HS-27A (cell line): ENCODE results near the gene ARRB2.

ENCODE experiments used
- DNase-seq: peaks from one replicate; pipeline ENCODE4 v3.0.0-alpha.2; 2012; ENCODE audit warnings: low read depth, missing footprints

The ARRB2 gene

GRCh38 chr17:4759776-4760236 is 49.4 kb downstream of the ARRB2 start:
- no peak for DNase-seq

DNA sequence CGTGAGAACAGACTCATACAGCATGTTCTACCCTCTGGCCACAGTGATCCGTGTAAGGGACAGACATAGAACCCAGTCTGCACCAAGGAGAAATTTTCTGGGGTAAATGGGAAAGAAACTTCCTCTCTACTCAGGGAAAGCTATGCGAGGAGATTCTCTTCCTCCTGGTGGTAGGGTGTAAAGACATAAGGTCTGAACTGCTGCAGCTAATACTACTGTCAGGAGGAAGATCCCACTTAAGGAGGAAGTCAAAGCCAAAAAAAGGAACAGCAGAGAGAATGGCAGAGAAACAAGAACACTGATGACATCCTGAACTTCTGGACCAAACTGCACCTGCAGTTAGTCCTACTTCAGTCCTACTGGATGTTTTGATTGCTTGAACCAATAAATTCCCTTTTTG is 54.2 kb downstream of the ARRB2 start:
- no peak for DNase-seq

GRCh38 chr17:4766201-4766600 is 55.8 kb downstream of the ARRB2 start:
- no peak for DNase-seq

DNA sequence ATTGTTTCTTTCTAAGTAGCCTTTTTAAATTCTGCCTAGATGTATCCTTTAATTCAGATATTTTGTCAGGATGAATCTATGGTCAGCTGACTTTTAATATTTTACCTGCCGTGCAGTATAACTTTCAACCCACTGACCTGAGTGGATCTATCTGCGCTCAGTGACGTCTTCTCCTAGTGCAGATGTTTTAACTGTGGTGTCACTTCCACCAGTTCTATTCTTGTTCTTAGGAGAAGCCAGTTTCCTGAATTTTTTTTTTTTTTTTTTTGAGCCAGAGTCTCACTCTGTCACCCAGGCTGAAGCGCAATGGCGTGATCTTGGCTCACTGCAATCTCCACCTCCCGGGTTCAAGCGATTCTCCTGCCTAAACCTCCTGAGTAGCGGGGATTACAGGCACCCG is 56.3 kb downstream of the ARRB2 start:
- no peak for DNase-seq

GRCh38 chr17:4768298-4768697 is 57.9 kb downstream of the ARRB2 start:
- no peak for DNase-seq

DNA sequence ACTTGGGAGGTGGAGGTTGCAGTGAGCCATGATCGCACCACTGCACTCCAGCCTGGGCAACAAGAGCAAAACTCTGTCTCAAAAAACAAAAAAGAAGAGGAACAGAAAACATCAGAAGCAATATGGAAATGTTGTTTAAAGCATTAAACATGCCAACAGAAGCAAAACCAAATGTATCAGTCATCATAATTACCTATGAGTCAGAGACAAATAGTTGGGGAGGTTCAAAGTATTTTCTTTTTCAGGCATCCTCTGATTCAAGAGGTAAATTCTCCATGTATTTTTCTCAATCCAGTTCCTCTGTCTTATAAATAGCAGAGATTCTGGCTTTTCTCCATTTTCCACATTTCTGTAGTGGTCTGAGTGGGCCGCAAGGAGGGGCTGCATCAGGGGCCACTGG is 59.2 kb downstream of the ARRB2 start:
- no peak for DNase-seq
